Trophoblast cell (in vitro differentiated cells and primary cell): ENCODE data around the gene ATP6V0D1.
A peak's percentile ranks its signal among the peaks of the same experiment; 100 is the strongest.

Experiments
- DNase-seq, 2 donors: peaks; one replicate each; pipeline ENCODE4 v3.0.0-alpha.2; 2016
- H2AFZ ChIP-seq: 2 replicates; pipeline ENCODE4 v1.6.1; 2013; ENCODE audit warnings: low read length, moderate library complexity, mild to moderate bottlenecking; ENCODE audit not compliant: insufficient read depth, poor library complexity
- H2AK5ac ChIP-seq: 2 replicates; pipeline ENCODE4 v1.6.1; 2013; ENCODE audit warnings: mild to moderate bottlenecking, low read length
- H2BK120ac ChIP-seq: 2 replicates; pipeline ENCODE4 v1.6.1; 2013; ENCODE audit warnings: low read length, mild to moderate bottlenecking, moderate library complexity; ENCODE audit not compliant: insufficient read depth, poor library complexity
- H2BK12ac ChIP-seq: 2 replicates; pipeline ENCODE4 v1.6.1; 2013; ENCODE audit warnings: mild to moderate bottlenecking, low read length, moderate library complexity
- H2BK5ac ChIP-seq: 2 replicates; pipeline ENCODE4 v1.6.1; 2013; ENCODE audit warnings: low read length, low read depth, moderate library complexity, mild to moderate bottlenecking; ENCODE audit not compliant: poor library complexity
- H3K14ac ChIP-seq: 2 replicates; pipeline ENCODE4 v1.6.1; 2013; ENCODE audit warnings: mild to moderate bottlenecking, low read length
- H3K18ac ChIP-seq: 2 replicates; pipeline ENCODE4 v1.6.1; 2013; ENCODE audit warnings: mild to moderate bottlenecking, low read length
- H3K23ac ChIP-seq: 2 replicates; pipeline ENCODE4 v1.6.1; 2013; ENCODE audit warnings: low read length
- H3K27ac ChIP-seq: 2 replicates; pipeline ENCODE4 v1.5.1; 2013; ENCODE audit warnings: low read depth, mild to moderate bottlenecking, inconsistent platforms, low read length, moderate library complexity
- H3K27me3 ChIP-seq: 2 replicates; pipeline ENCODE4 v1.6.1; 2013; ENCODE audit warnings: inconsistent platforms, mild to moderate bottlenecking, low read length, moderate library complexity; ENCODE audit not compliant: insufficient read depth
- H3K36me3 ChIP-seq, 2 experiments: 1 replicate in 1 of 2; 2 replicates in 1 of 2; pipeline ENCODE4 v1.6.1; 2013; ENCODE audit warnings: low read length in 2 of 2, mild to moderate bottlenecking in 2 of 2, moderate library complexity in 1 of 2; ENCODE audit not compliant: insufficient read depth in 2 of 2, control insufficient read depth in 1 of 2
- H3K4ac ChIP-seq: 2 replicates; pipeline ENCODE4 v1.6.1; 2013; ENCODE audit warnings: low read depth, mild to moderate bottlenecking, low read length, moderate library complexity
- H3K4me1 ChIP-seq, 2 experiments: 1 replicate in 1 of 2; 2 replicates in 1 of 2; pipeline ENCODE4 v1.6.1; 2013; ENCODE audit warnings: low read length in 2 of 2, mild to moderate bottlenecking in 2 of 2, moderate library complexity in 1 of 2; ENCODE audit not compliant: insufficient read depth in 2 of 2, control insufficient read depth in 1 of 2
- H3K4me2 ChIP-seq: 2 replicates; pipeline ENCODE4 v1.6.1; 2013; ENCODE audit warnings: inconsistent platforms, mild to moderate bottlenecking, low read length, moderate library complexity
- H3K4me3 ChIP-seq: 2 replicates; pipeline ENCODE4 v1.5.1; 2013; ENCODE audit warnings: mild to moderate bottlenecking, low read depth, low read length, inconsistent platforms
- H3K79me1 ChIP-seq: one replicate; pipeline ENCODE4 v1.6.1; 2013; ENCODE audit warnings: low read length
- H3K79me2 ChIP-seq: 2 replicates; pipeline ENCODE4 v1.6.1; 2013; ENCODE audit warnings: low read length, mild to moderate bottlenecking; ENCODE audit not compliant: control insufficient read depth, insufficient read depth, poor library complexity
- H3K9ac ChIP-seq: 2 replicates; pipeline ENCODE4 v1.6.1; 2013; ENCODE audit warnings: mild to moderate bottlenecking, low read length
- H3K9me3 ChIP-seq: 2 replicates; pipeline ENCODE4 v1.6.1; 2013; ENCODE audit warnings: low read depth, mild to moderate bottlenecking, control low read depth, inconsistent platforms, low read length; ENCODE audit not compliant: insufficient read depth
- H4K12ac ChIP-seq: 2 replicates; pipeline ENCODE4 v1.6.1; 2013; ENCODE audit warnings: low read depth, mild to moderate bottlenecking, low read length, moderate library complexity
- H4K8ac ChIP-seq: 2 replicates; pipeline ENCODE4 v1.6.1; 2013; ENCODE audit warnings: low read depth, mild to moderate bottlenecking, low read length, moderate library complexity
- H4K91ac ChIP-seq: one replicate; pipeline ENCODE4 v1.6.1; 2013; ENCODE audit warnings: low read depth, mild to moderate bottlenecking, low read length, moderate library complexity
- WGBS: extraction: QIAGEN DNeasy Blood & Tissue Kit; methylation state at CpG from one replicate; pipeline ENCODE4 v1.1.7; 2013; ENCODE audit warnings: missing lambda C conversion rate; ENCODE audit not compliant: insufficient read length, insufficient coverage; ENCODE audit errors: extremely low coverage; 5-methylcytosine and 5-hydroxymethylcytosine counted together

The ATP6V0D1 gene

GRCh38 chr16:67528870-67529581 is 48.1 kb upstream of the ATP6V0D1 start:
- peak overlapping the region; percentile 64 for H4K8ac ChIP-seq
- peak overlapping the region; percentile 88 for H2AFZ ChIP-seq
- peak overlapping the region; percentile 71 for H2BK12ac ChIP-seq
- peak overlapping the region; percentile 95 for H3K18ac ChIP-seq
- no peak overlapping the region for H3K23ac ChIP-seq
- peak overlapping the region; percentile 38 for H2AK5ac ChIP-seq
- peak overlapping the region; percentile 39 for H3K27ac ChIP-seq
- peak overlapping the region; percentile 92 for H4K12ac ChIP-seq
- peaks cover 36 to 39% of the 10 kb centered on the region in 2 experiments for H3K4me1 ChIP-seq
- H3K79me2 ChIP-seq, result peaks cover 12% of the 10 kb centered on the region
- no CpG with 5 or more reads among the region's 65 CpGs for WGBS
- H3K4me2 ChIP-seq, result peak overlapping the region; percentile 76
- peaks cover 24% of the 10 kb centered on the region for H3K79me1 ChIP-seq
- DNase-seq, result peak; percentile 61 to 75
- peak overlapping the region; percentile 35 for H2BK5ac ChIP-seq
- peak overlapping the region; percentile 68 for H4K91ac ChIP-seq
- H3K27me3 ChIP-seq, result no peaks in the 10 kb centered on the region
- H3K4ac ChIP-seq, result peak overlapping the region; percentile 13
- H3K14ac ChIP-seq, result peak overlapping the region; percentile 97
- H3K4me3 ChIP-seq, result peak overlapping the region; percentile 76
- H3K9ac ChIP-seq, result peak overlapping the region; percentile 3
- H3K9me3 ChIP-seq, result no peaks in the 10 kb centered on the region
- peak overlapping the region; percentile 62 for H2BK120ac ChIP-seq
- no peaks in the 10 kb centered on the region for H3K36me3 ChIP-seq

GRCh38 chr16:67528222-67528869 is 47.4 kb upstream of the ATP6V0D1 start, which contains the start of gene RIPOR1:
RIPOR1 (plus strand) TSS chr16:67528829; CDS start chr16:67538447, 9,618 bp downstream.
- Histone ChIP-seq H4K91ac (peak within 1 kb of the TSS; percentile 68), H2BK12ac (peak within 1 kb of the TSS; percentile 71), H3K79me1 (peaks cover 24% of the 10 kb centered on the region), H3K18ac (peak within 1 kb of the TSS; percentile 95), H3K4me3 (peak within 1 kb of the TSS; percentile 76), H3K27ac (peak within 1 kb of the TSS; percentile 39), H3K9ac (peak within 1 kb of the TSS; percentile 3), H3K27me3 (no peaks in the 10 kb centered on the region), H4K12ac (peak within 1 kb of the TSS; percentile 92), H3K23ac (no peak within 1 kb of the TSS), H3K14ac (peak within 1 kb of the TSS; percentile 97), H3K4me2 (peak within 1 kb of the TSS; percentile 76), H2BK5ac (peak within 1 kb of the TSS; percentile 35), H3K9me3 (no peaks in the 10 kb centered on the region), H2BK120ac (peak within 1 kb of the TSS; percentile 62), H3K4me1 (peaks cover 36 to 39% of the 10 kb centered on the region in 2 experiments), H4K8ac (peak within 1 kb of the TSS; percentile 64), H2AFZ (peak within 1 kb of the TSS; percentile 88), H3K4ac (peak within 1 kb of the TSS; percentile 13), H3K79me2 (peaks cover 12% of the 10 kb centered on the region), H2AK5ac (peak within 1 kb of the TSS; percentile 38), H3K36me3 (no peaks in the 10 kb centered on the region)
- WGBS, result no CpG with 5 or more reads among the region's 45 CpGs
- peak in 1 of 2 donors; percentile 59 for DNase-seq

- WGBS, result no CpG with 5 or more reads among the region's 3 CpGs
- H4K8ac ChIP-seq, result no peak overlapping the region
- DNase-seq, result peak; percentile 92 to 94
Observed at GRCh38 chr16:67526149-67526791, 45.3 kb upstream of the ATP6V0D1 start.

GRCh38 chr16:67525176-67525860 is 44.4 kb upstream of the ATP6V0D1 start:
- Histone ChIP-seq H3K79me1 (peaks cover 24% of the 10 kb centered on the region), H3K36me3 (no peaks in the 10 kb centered on the region), H2AK5ac (no peak overlapping the region), H4K12ac (no peak overlapping the region), H3K4me2 (no peak overlapping the region), H3K79me2 (peaks cover 12% of the 10 kb centered on the region), H2BK120ac (no peak overlapping the region), H3K4me3 (no peak overlapping the region), H3K9me3 (no peaks in the 10 kb centered on the region), H2AFZ (no peak overlapping the region), H2BK12ac (no peak overlapping the region), H3K18ac (no peak overlapping the region), H3K14ac (no peak overlapping the region), H4K91ac (no peak overlapping the region), H3K27ac (no peak overlapping the region), H3K4me1 (peaks cover 32 to 34% of the 10 kb centered on the region in 2 experiments), H3K27me3 (no peaks in the 10 kb centered on the region), H4K8ac (no peak overlapping the region), H2BK5ac (no peak overlapping the region), H3K23ac (no peak overlapping the region), H3K9ac (no peak overlapping the region), H3K4ac (no peak overlapping the region)
- no CpG with 5 or more reads among the region's 11 CpGs for WGBS
- peak in 1 of 2 donors; percentile 47 for DNase-seq

More at GRCh38 chr16:67526149-67526791, 45.3 kb upstream of the ATP6V0D1 start:
- Histone ChIP-seq H3K18ac (no peak overlapping the region), H3K23ac (no peak overlapping the region), H2BK5ac (no peak overlapping the region), H4K12ac (no peak overlapping the region), H3K4ac (no peak overlapping the region), H3K79me1 (peaks cover 25% of the 10 kb centered on the region), H2BK12ac (no peak overlapping the region), H3K4me2 (no peak overlapping the region), H3K14ac (no peak overlapping the region), H2AK5ac (no peak overlapping the region), H2BK120ac (no peak overlapping the region), H3K27ac (no peak overlapping the region), H3K79me2 (peaks cover 12% of the 10 kb centered on the region), H4K91ac (no peak overlapping the region), H3K36me3 (no peaks in the 10 kb centered on the region), H3K4me1 (peaks cover 36 to 39% of the 10 kb centered on the region in 2 experiments), H3K4me3 (no peak overlapping the region), H3K9me3 (no peaks in the 10 kb centered on the region), H2AFZ (no peak overlapping the region), H3K27me3 (no peaks in the 10 kb centered on the region), H3K9ac (no peak overlapping the region)
